SK-N-SH (cell line): Measurements from ENCODE around the gene OR2T11.

Experiments
- CHD2 ChIP-seq: fragments of 150-350 bp; IDR thresholded peaks from 2 replicates; pipeline ENCODE4 v1.6.1; 2018; ENCODE audit warnings: low read length; ENCODE audit not compliant: partially characterized antibody
- POLR2AphosphoS5 ChIP-seq: IDR thresholded peaks from 2 replicates; pipeline ENCODE4 v1.6.1; 2012; ENCODE audit warnings: low read depth, low read length
- TAF1 ChIP-seq: IDR thresholded peaks from 2 replicates; pipeline ENCODE4 v1.6.1; 2012; ENCODE audit warnings: low read depth, mild to moderate bottlenecking, low read length, moderate library complexity, borderline replicate concordance
- YY1 ChIP-seq: IDR thresholded peaks from 2 replicates; pipeline ENCODE4 v1.4.0; 2012; ENCODE audit warnings: low read depth, mild to moderate bottlenecking
- TF ChIP-seq, protein P1 (sequence below): fragments of 200-600 bp; sonication (generic); IDR thresholded peaks from 2 replicates; pipeline ENCODE4 v1.6.1; 2017; ENCODE audit warnings: antibody characterized with exemption, mild to moderate bottlenecking, moderate library complexity
- TF ChIP-seq, protein P2 (sequence below): IDR thresholded peaks from 2 replicates; pipeline ENCODE4 v1.4.0; 2012; ENCODE audit warnings: low read depth
- TF ChIP-seq, protein P3 (sequence below): IDR thresholded peaks from 2 replicates; pipeline ENCODE4 v1.6.1; 2012; ENCODE audit warnings: mild to moderate bottlenecking, low read depth, low read length, moderate library complexity

DNA sequence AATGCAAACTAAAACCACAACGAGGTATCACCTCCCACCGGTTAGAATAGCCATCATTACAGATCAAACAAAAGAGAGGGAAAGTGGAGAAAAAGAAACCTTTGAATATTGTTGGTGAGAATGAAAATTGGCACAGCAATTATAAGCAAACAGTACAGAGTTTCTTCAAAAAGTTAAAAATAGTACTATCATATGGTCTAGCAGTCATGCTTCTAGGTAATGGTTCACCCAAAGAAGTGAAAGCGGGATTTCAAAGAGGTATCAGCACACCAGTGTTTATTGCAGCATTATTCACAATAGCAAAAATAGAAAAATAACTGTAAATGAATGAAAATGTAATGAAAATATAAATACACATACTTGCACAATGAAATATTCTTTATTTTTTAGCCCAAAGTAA is 45.6 kb downstream of the OR2T11 start:
- TF ChIP-seq, protein P1, sequence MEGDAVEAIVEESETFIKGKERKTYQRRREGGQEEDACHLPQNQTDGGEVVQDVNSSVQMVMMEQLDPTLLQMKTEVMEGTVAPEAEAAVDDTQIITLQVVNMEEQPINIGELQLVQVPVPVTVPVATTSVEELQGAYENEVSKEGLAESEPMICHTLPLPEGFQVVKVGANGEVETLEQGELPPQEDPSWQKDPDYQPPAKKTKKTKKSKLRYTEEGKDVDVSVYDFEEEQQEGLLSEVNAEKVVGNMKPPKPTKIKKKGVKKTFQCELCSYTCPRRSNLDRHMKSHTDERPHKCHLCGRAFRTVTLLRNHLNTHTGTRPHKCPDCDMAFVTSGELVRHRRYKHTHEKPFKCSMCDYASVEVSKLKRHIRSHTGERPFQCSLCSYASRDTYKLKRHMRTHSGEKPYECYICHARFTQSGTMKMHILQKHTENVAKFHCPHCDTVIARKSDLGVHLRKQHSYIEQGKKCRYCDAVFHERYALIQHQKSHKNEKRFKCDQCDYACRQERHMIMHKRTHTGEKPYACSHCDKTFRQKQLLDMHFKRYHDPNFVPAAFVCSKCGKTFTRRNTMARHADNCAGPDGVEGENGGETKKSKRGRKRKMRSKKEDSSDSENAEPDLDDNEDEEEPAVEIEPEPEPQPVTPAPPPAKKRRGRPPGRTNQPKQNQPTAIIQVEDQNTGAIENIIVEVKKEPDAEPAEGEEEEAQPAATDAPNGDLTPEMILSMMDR = no peak
- TF ChIP-seq YY1 (no peak), POLR2AphosphoS5 (no peak), CHD2 (no peak), TAF1 (no peak)
- TF ChIP-seq, protein P2, sequence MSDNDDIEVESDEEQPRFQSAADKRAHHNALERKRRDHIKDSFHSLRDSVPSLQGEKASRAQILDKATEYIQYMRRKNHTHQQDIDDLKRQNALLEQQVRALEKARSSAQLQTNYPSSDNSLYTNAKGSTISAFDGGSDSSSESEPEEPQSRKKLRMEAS = no peak
- TF ChIP-seq, protein P3, sequence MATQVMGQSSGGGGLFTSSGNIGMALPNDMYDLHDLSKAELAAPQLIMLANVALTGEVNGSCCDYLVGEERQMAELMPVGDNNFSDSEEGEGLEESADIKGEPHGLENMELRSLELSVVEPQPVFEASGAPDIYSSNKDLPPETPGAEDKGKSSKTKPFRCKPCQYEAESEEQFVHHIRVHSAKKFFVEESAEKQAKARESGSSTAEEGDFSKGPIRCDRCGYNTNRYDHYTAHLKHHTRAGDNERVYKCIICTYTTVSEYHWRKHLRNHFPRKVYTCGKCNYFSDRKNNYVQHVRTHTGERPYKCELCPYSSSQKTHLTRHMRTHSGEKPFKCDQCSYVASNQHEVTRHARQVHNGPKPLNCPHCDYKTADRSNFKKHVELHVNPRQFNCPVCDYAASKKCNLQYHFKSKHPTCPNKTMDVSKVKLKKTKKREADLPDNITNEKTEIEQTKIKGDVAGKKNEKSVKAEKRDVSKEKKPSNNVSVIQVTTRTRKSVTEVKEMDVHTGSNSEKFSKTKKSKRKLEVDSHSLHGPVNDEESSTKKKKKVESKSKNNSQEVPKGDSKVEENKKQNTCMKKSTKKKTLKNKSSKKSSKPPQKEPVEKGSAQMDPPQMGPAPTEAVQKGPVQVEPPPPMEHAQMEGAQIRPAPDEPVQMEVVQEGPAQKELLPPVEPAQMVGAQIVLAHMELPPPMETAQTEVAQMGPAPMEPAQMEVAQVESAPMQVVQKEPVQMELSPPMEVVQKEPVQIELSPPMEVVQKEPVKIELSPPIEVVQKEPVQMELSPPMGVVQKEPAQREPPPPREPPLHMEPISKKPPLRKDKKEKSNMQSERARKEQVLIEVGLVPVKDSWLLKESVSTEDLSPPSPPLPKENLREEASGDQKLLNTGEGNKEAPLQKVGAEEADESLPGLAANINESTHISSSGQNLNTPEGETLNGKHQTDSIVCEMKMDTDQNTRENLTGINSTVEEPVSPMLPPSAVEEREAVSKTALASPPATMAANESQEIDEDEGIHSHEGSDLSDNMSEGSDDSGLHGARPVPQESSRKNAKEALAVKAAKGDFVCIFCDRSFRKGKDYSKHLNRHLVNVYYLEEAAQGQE = no peak
